DND-41 (cell line): ENCODE data around the gene ERN2.
A peak's percentile ranks its signal among the peaks of the same experiment; 100 is the strongest.

Source experiments
- ATAC-seq: fragments of 200-7000 bp; cut with Tn5 transposase; 3 replicates; pipeline ENCODE4 v1.9.1; 2021; ENCODE audit warnings: low read depth; ENCODE audit not compliant: insufficient read depth
- DNase-seq: peaks from one replicate; pipeline ENCODE4 v3.0.0-alpha.2; 2020
- H2AFZ ChIP-seq: 2 replicates; pipeline ENCODE4 v1.6.0; 2012; ENCODE audit warnings: low read depth, low read length
- H3K27ac ChIP-seq: 2 replicates; pipeline ENCODE4 v1.5.1; 2012; ENCODE audit warnings: low read length, inconsistent platforms
- H3K27me3 ChIP-seq: fragments of 200-600 bp; sonication (generic); 2 replicates; pipeline ENCODE4 v1.6.0; 2012; ENCODE audit warnings: low read length, mild to moderate bottlenecking, inconsistent platforms; ENCODE audit not compliant: insufficient read depth, poor library complexity
- H3K36me3 ChIP-seq: 2 replicates; pipeline ENCODE4 v1.5.1; 2012; ENCODE audit warnings: low read length, inconsistent platforms; ENCODE audit not compliant: insufficient read depth
- H3K4me1 ChIP-seq: 2 replicates; pipeline ENCODE4 v1.5.1; 2012; ENCODE audit warnings: mild to moderate bottlenecking, low read length; ENCODE audit not compliant: insufficient read depth
- H3K4me2 ChIP-seq: 2 replicates; pipeline ENCODE4 v1.6.0; 2012; ENCODE audit warnings: mild to moderate bottlenecking, moderate library complexity, low read length, inconsistent platforms; ENCODE audit not compliant: insufficient read depth
- H3K4me3 ChIP-seq, 2 experiments: fragments of 200-600 bp in 1 of 2; shearing (Covaris generic) in 1 of 2; 2 replicates each; pipeline ENCODE4 v1.5.1; 2012 to 2016; ENCODE audit warnings: inconsistent platforms in 2 of 2, low read length in 2 of 2, mild to moderate bottlenecking in 2 of 2, low read depth in 1 of 2, moderate library complexity in 1 of 2
- H3K79me2 ChIP-seq: 2 replicates; pipeline ENCODE4 v1.6.0; 2012; ENCODE audit warnings: low read length, inconsistent platforms; ENCODE audit not compliant: insufficient read depth
- H3K9ac ChIP-seq: 2 replicates; pipeline ENCODE4 v1.6.0; 2012; ENCODE audit warnings: low read depth, mild to moderate bottlenecking, inconsistent platforms, low read length, moderate library complexity
- H3K9me3 ChIP-seq: 2 replicates; pipeline ENCODE4 v1.5.1; 2012; ENCODE audit warnings: low read length, moderate library complexity, mild to moderate bottlenecking, inconsistent platforms; ENCODE audit not compliant: insufficient read depth, severe bottlenecking
- H4K20me1 ChIP-seq: 2 replicates; pipeline ENCODE4 v1.6.0; 2012; ENCODE audit warnings: low read length; ENCODE audit not compliant: insufficient read depth
- EZH2 ChIP-seq: IDR thresholded peaks from 3 replicates; pipeline ENCODE4 v1.6.1; 2012; ENCODE audit warnings: borderline replicate concordance, low read depth, mild to moderate bottlenecking, moderate library complexity, low read length, inconsistent platforms; ENCODE audit not compliant: severe bottlenecking
- TF ChIP-seq, protein P1 (sequence below): IDR thresholded peaks from 2 replicates; pipeline ENCODE4 v1.5.1; 2012; ENCODE audit warnings: borderline replicate concordance, low read length, moderate library complexity, mild to moderate bottlenecking; ENCODE audit not compliant: poor library complexity, severe bottlenecking; ENCODE audit errors: extremely low read depth

Gene ERN2

DNA sequence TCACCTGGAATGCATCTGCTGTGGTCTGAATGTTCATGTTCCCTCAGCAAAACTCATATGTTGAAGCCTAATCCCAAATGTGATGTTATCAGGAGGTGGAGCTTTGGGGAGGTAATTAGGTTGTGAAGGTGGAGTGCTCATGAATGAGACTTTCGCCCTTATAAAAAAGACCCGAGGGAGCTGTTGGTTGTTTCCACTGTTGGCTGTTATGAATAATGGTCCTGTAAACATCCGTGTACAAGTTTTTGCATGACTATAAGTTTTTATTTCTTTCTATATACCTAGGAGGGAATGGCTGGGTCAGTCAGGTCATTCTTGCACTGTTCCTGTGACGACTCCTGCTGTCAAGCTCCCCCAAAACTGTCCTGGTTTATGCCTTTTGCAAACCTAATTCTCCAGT is 32.2 kb upstream of the ERN2 start:
- Histone ChIP-seq H3K27me3 (no peaks in the 10 kb centered on the region), H2AFZ (no peak overlapping the region), H3K9ac (no peak overlapping the region), H3K36me3 (no peaks in the 10 kb centered on the region), H3K4me3 (no peak overlapping the region), H3K27ac (no peak overlapping the region), H4K20me1 (no peaks in the 10 kb centered on the region), H3K4me2 (no peak overlapping the region), H3K9me3 (no peaks in the 10 kb centered on the region), H3K4me1 (no peaks in the 10 kb centered on the region), H3K79me2 (no peaks in the 10 kb centered on the region)
- ATAC-seq: no peak
- DNase-seq: no peak
- TF ChIP-seq EZH2: no peak
- TF ChIP-seq, protein P1, sequence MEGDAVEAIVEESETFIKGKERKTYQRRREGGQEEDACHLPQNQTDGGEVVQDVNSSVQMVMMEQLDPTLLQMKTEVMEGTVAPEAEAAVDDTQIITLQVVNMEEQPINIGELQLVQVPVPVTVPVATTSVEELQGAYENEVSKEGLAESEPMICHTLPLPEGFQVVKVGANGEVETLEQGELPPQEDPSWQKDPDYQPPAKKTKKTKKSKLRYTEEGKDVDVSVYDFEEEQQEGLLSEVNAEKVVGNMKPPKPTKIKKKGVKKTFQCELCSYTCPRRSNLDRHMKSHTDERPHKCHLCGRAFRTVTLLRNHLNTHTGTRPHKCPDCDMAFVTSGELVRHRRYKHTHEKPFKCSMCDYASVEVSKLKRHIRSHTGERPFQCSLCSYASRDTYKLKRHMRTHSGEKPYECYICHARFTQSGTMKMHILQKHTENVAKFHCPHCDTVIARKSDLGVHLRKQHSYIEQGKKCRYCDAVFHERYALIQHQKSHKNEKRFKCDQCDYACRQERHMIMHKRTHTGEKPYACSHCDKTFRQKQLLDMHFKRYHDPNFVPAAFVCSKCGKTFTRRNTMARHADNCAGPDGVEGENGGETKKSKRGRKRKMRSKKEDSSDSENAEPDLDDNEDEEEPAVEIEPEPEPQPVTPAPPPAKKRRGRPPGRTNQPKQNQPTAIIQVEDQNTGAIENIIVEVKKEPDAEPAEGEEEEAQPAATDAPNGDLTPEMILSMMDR: no peak

DNA sequence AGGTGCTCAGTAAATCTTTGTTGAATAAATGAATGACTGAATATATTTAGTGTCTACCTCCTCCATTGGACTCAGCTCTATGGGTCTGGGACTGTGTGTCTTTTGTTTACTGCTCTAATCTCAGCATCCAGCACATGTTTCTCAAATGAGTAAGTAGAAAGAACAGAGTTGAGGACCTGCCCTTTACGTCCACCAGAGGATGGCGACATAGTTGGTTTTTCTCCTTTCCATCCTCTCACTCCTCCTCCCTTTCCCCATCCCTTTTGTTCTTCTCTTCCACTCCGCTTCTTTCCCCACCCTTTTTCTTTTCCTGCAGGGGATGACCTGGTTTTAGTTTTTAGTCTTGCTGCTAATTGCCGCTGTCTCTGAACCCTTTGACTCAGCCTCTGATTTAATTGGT is 29.7 kb upstream of the ERN2 start:
- Histone ChIP-seq H3K79me2 (no peaks in the 10 kb centered on the region), H3K27me3 (no peaks in the 10 kb centered on the region), H3K27ac (no peak overlapping the region), H3K36me3 (no peaks in the 10 kb centered on the region), H3K4me2 (no peak overlapping the region), H3K4me3 (no peak overlapping the region), H3K9ac (no peak overlapping the region), H2AFZ (no peak overlapping the region), H3K9me3 (no peaks in the 10 kb centered on the region), H4K20me1 (no peaks in the 10 kb centered on the region), H3K4me1 (no peaks in the 10 kb centered on the region)
- TF ChIP-seq EZH2: no peak
- TF ChIP-seq, protein P1: peak; percentile 13
- ATAC-seq (no peak), DNase-seq (no peak)

GRCh38 chr16:23741675-23742303 is 28.8 kb upstream of the ERN2 start:
- H3K36me3 ChIP-seq: no peaks in the 10 kb centered on the region
- no peaks in the 10 kb centered on the region for H3K9me3 ChIP-seq
- H3K4me3 ChIP-seq: no peak overlapping the region
- H2AFZ ChIP-seq: no peak overlapping the region
- no peaks in the 10 kb centered on the region for H3K79me2 ChIP-seq
- H3K9ac ChIP-seq: no peak overlapping the region
- DNase-seq (no peak), ATAC-seq (no peak)
- H3K27me3 ChIP-seq: no peaks in the 10 kb centered on the region
- TF ChIP-seq EZH2: no peak
- TF ChIP-seq, protein P1: no peak
- H3K4me1 ChIP-seq: no peaks in the 10 kb centered on the region
- no peaks in the 10 kb centered on the region for H4K20me1 ChIP-seq
- no peak overlapping the region for H3K27ac ChIP-seq
- no peak overlapping the region for H3K4me2 ChIP-seq
